IPS-18c (cell line): ENCODE measurements around the gene MYL5.
"Not testable (repeated sequence)": the region's sequence is repeated elsewhere in the genome, so short reads cannot be mapped to it uniquely, and the experiment has no call there.

Experiments used
- H3K4me3 ChIP-seq: 2 replicates; pipeline ENCODE4 v1.7.0; 2013; ENCODE audit warnings: low read depth, mild to moderate bottlenecking, low read length, moderate library complexity; ENCODE audit not compliant: insufficient read depth
- H3K9me3 ChIP-seq: one replicate; pipeline ENCODE4 v1.6.1; 2013; ENCODE audit warnings: mild to moderate bottlenecking, low read length, moderate library complexity; ENCODE audit not compliant: control insufficient read depth, insufficient read depth

MYL5 gene

DNA sequence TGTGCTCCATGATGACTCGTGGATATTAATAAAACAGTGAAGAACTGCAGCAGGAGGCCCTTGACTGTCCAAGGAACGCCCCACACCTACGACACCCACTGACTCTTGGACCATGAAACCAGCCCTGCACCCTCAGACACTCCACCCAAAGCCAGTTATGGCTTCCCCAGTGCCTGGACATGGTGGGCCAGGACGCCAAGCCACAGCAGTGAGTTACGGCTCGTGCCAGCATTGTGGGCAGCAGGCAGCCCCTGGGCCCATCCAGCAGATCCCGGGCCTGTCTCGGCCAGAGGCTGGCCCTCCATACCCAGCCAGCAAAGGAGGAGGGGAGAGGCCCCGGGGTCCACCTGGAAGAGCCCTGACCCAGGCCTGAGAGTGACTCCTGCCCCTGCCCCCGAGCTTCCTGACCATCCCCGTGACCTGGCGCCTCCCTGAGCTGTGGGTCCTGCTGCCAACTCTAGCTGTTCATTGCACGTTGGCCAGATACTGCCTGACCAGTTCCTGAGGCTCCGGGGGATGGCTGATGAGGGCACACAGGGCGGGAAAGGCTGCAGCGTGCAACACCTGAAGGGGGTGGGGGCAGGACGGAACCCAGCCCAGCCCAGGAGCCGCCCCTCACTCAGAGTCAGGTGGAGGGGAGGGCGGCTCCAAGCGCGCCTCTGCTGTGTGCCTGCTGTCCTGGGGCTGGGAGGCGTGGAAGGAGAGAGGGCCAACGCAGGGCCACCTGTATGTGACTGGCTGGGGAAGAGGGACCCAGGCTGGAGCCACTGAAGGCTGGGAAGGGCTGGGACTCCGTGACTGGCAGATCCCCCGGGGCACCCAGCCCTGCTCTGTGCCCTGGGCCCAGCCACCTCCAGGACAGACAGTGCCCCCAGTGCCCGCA, 13.9 kb downstream of the MYL5 start:
- Histone ChIP-seq H3K4me3 (peak overlapping the region; percentile 60), H3K9me3 (peaks cover 3% of the 10 kb centered on the region)

- Histone ChIP-seq H3K9me3 (peaks cover 3% of the 10 kb centered on the region), H3K4me3 (peak within 1 kb of the TSS; percentile 60)
Observed at GRCh38 chr4:688854-689681, 14.7 kb downstream of the MYL5 start, which contains the start of gene SLC49A3. Gene SLC49A3, minus strand, starts transcription at chr4:689151. Its CDS starts 24 bp downstream, at chr4:689127.

DNA sequence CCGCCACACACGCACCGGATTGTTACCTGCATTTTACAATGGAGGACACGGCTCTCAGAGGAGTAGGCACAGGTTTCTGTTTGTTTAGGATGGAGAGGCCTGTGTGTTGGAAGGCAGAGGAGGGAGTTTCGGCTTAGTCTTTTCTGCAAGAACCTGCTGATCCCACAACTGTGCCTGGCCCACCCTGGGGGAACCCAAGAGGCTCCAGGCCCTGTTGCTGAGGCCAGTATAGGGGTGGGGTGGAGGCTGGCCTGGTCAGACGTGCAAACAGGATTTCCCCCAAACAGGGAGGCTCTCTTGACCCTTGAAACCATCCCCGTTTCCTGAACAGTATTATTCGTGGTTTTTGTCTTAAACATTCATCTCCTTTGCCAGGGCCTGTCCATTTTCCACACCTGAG, 15.4 kb downstream of the MYL5 start:
- Histone ChIP-seq H3K9me3 (peaks cover 8% of the 10 kb centered on the region), H3K4me3 (peak overlapping the region; percentile 60)

DNA sequence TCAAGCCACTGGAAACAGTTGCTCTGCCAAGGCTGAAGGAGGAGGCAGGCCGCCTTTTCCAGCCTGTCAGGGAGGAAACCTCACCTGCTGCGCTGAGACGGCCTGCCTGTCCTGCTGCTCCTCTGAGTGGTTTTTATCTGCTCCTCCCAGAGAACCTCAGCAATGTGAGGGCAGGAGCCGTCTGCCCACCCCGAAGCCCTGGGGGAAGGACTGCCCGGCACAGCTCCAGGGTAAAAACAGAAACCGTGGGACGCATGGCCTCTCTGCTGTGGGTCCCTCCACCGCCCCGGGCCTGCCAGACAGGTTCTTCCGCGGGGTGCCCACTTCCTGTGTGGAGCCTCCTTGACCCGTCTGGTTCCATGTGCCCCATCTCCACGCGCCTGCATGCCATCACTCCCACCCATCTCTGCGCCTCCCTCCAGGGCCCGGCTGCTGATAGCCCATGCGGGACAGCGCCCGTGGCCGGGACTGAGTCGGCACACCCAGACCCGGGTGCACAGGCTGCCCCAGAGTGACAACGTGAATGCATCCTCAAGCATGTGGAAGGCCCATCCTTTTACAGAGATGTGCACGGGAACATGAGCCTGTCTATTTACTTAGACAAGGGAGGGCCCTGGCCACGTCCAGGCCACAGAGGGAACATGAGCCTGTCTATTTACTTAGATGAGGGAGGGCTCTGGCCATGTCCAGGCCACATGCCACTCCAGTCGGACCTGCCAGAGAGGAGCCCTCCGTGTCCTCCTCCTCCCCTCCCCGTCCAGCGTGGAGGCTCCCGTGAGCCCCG, 18.6 kb downstream of the MYL5 start:
- Histone ChIP-seq H3K9me3 (peaks cover 10% of the 10 kb centered on the region), H3K4me3 (no peak overlapping the region)

DNA sequence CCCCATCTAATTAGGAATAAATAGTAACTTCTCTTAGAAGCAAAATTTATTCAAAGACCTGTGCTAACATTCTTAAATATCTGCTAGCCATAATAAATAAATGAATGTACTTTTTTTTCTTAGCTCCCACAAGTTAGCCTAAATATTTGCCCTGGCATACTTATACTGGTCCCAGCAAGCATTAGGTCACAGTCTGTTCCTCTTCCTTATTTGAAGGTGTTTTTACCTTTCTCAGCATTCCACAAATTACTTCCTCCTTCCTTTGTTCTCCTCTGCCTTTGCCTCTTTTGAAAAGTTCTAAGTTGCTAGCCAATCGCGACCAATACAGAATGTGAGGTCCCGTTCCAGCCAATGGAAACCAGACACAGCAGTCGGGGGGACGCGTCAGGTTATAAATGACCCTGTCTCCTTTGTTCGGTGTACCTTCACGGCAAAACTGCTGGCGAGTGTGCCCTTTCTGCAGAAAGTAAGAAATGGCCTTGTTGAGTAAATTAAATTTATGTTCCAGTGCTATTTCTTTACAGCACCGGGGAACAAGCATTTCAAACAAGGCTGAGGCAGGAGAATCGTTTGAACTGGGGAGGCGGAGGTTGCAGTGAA, 20.1 kb downstream of the MYL5 start:
- H3K9me3 ChIP-seq, H3K4me3 ChIP-seq: not testable (repeated sequence)

DNA sequence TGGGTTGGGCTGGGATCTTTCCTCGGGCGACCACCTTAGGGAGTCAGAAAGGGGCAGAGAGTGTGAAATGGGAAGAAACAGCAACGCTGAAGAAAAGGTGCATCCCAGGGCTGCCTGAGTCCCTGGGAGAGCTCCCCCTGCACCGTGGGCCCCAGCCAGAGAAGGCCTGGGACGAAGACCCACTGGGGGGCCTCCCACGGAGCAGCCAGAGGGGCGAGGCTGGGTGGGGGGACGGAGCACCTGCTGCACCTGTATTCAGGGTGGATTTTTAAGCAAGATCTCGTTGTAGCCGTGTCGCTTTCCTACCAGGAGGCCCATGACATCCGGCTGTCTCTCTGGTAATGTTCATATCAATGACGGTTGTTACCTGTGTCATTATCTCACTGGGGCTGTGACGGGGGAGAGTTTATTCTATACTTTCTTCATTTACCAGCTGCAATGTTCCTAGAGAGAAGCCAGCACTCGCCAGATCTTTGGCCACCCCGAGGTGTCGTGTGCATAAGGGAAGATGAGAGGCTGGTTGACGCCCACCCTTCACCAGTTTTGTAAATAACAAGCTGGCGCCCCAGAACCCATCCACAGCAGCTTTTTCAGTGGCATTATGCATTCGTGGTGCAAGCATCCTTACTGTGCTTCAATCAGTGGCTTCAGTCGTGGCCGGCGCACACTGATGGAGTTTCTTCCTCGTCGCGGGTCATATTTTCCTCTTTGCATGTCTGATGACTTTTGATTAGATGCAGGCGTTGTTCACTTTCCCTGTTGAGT, 25.7 kb downstream of the MYL5 start:
- no peak overlapping the region for H3K4me3 ChIP-seq
- H3K9me3 ChIP-seq: no peaks in the 10 kb centered on the region

- Histone ChIP-seq H3K4me3 (no peak overlapping the region), H3K9me3 (no peaks in the 10 kb centered on the region)
Observed at GRCh38 chr4:700587-701264, 26.4 kb downstream of the MYL5 start.

DNA sequence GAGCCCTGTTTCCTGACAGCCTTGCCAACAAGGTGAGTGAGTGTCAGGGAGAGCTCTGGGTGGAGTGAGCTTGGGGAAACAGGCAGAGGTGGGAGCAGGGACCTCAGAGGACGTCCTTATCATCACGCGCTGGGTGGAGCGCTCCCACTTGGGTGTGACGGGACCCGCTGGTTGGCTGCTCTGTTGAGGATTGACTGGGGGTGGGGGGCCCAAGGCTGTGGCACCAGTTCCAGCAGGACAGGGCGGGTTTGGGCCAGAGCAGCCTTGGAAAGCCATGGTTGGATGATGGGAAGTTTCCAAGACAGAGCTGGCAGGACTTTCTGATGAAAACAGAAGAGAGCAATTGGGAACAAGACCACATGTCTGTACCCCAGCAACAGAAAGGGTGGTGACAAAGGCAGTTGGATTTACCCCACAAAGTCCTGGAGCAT, 28.3 kb downstream of the MYL5 start:
- Histone ChIP-seq H3K4me3 (no peak overlapping the region), H3K9me3 (no peaks in the 10 kb centered on the region)

- H3K9me3 ChIP-seq: peaks cover under 1% of the 10 kb centered on the region
- H3K4me3 ChIP-seq: no peak overlapping the region
Observed at GRCh38 chr4:703336-704197, 29.2 kb downstream of the MYL5 start.

DNA sequence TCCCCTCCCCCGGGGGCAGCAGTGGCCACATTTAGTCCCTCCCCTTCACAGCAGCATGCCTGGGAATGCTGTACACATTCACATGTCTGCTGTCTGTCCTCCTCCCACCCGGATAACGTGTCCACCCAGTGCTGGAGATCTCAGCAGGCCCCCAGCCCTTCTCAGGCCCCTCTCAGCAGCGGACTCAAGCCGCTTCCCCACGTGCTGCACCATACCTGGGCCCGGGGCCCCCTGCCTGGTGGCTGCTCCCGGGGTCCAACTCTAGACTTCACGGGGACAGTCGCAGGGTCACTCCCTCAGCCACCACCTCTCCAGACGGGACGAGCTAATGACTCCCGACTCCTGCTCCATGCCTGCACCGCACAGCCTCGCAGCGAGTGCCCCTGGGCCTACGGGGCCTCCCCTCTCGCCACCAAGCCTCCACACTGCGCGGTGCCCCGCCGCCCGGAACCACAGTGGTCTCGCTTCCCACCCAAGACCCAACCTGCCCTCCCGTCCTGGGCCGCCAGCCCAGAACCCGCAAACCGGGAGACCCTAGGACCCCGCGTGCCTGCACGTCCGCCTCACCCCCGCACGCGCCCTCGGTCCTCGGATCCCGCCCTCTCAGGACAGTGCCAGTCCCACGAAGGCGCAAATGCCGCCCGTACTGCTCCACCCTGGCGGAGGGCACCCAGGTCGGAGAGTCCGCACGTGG, 30.0 kb downstream of the MYL5 start:
- Histone ChIP-seq H3K9me3 (peaks cover 2% of the 10 kb centered on the region), H3K4me3 (no peak overlapping the region)

DNA sequence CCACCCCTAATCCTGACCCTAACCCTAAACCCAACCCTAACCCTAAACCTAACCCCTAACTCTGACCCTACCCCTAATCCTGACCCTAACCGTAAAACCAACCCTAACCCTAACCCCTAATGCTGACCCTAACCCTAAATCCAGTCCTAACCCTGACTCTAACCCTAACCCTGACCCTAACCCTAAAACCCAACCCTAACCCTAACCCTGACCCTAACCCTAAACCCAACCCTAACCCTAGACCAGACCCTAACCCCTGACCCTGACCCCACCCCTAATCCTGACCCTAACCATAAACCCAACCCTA, 30.6 kb downstream of the MYL5 start:
- peaks cover 2% of the 10 kb centered on the region for H3K9me3 ChIP-seq
- peak overlapping the region; percentile 25; the same call in 1 of the 2 replicates for H3K4me3 ChIP-seq

GRCh38 chr4:705278-706082, 31.1 kb downstream of the MYL5 start, which contains the start of gene PCGF3:
Gene PCGF3, plus strand, starts transcription at chr4:705832. Its CDS starts 27,849 bp downstream, at chr4:733681.
- Histone ChIP-seq H3K4me3 (peak within 1 kb of the TSS; percentile 91), H3K9me3 (peaks cover 2% of the 10 kb centered on the region)

DNA sequence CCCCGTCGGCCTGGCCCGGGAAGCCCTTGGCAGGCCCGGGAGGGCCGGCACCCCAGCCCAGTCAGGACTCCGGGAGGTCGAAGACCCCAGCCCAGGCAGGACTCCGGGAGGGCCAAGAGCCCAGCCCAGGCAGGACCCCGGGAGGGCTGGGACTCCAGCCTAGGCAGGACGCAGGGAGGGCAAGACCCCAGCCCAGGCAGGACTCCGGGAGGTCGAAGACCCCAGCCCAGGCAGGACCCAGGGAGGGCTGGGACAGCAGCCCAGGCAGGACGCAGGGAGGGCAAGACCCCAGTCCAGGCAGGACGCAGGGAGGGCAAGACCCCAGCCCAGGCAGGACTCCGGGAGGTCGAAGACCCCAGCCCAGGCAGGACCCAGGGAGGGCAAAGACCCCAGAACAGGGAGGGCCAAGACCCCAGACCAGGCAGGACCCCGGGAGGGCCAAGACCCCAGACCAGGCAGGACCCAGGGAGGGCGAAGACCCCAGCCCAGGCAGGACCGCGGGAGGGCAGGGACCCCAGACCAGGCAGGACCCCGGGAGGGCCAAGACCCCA, 31.8 kb downstream of the MYL5 start:
- peak overlapping the region; percentile 91 for H3K4me3 ChIP-seq
- not testable (repeated sequence) for H3K9me3 ChIP-seq
